ENCODE data around the gene STAG1.

DNA sequence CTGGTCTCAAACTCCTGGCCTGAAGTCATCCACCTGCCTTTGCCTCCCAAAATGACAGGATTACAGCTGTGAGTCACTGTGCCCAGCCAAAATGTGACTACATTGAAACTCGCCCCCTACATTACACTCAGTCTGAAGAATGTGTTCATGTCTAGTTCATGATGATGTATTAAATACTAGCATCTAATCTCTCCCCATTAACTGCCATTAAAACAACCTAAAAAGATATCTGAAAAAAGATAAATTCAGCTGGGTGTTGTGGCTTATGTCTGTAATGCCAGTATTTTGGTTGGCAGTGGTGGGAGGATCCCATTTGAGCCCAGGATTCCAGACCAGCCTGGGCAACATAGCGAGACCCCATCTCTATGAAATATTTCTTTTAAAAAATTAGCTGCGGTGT lies 342.6 kb downstream of the STAG1 start:
- TF ChIP-seq ZNF780A (CRISPR knock-in tag; IDR thresholded peaks at IDR 0.05) = no peak
- TF ChIP-seq CTCF (CRISPR knock-in tag; IDR thresholded peaks at IDR 0.05) = no peak
- TF ChIP-seq ZFX (CRISPR knock-in tag; IDR thresholded peaks at IDR 0.05; ENCODE audit: low read depth) = no peak
- TF ChIP-seq PCBP2 (optimal IDR thresholded peaks at IDR 0.05; ENCODE audit: low read depth, low read length, poor library complexity, severe bottlenecking) = no peak
- TF ChIP-seq GPN1 (CRISPR knock-in tag; IDR thresholded peaks at IDR 0.05; ENCODE audit: borderline replicate concordance) = no peak
- no peak for TF ChIP-seq TERF1 (CRISPR knock-in tag; IDR thresholded peaks at IDR 0.05)
- no peak for TF ChIP-seq RXRA (CRISPR knock-in tag; IDR thresholded peaks at IDR 0.05)
- TF ChIP-seq ZNF280B (CRISPR knock-in tag; IDR thresholded peaks at IDR 0.05; ENCODE audit: borderline replicate concordance) = no peak

Data from HepG2 (cell line).